CD14-positive monocyte (primary cell): Measurements from ENCODE around the gene ZIM2. TPM values are rescaled to one million over a fixed set of nuclear protein-coding genes. Genes with fewer than 3 reads are reported as not detected.

Source experiments
- DNase-seq, 3 donors: peaks; one replicate each; pipeline ENCODE4 v3.0.0-alpha.2; 2011 to 2022
- H2AFZ ChIP-seq: 2 replicates; pipeline ENCODE4 v1.6.0; 2012; ENCODE audit warnings: mild to moderate bottlenecking, low read depth, low read length, inconsistent platforms; ENCODE audit not compliant: insufficient read depth, poor library complexity, severe bottlenecking
- H3K27ac ChIP-seq, 2 donors: 1 replicate in 1 of 2; 2 replicates in 1 of 2; pipeline ENCODE4 v1.5.1; 2012 to 2013; ENCODE audit warnings: low read length in 2 of 2, control low read depth in 1 of 2, inconsistent platforms in 1 of 2, low read depth in 1 of 2, mild to moderate bottlenecking in 1 of 2
- H3K27me3 ChIP-seq, 2 donors: one replicate each; pipeline versions ENCODE4 v1.6.0 to v1.6.1; 2011 to 2013; ENCODE audit warnings: low read length in 2 of 2; ENCODE audit not compliant: control insufficient read depth in 2 of 2, insufficient read depth in 2 of 2
- H3K36me3 ChIP-seq, 2 donors: replicated peaks in 1 of 2; 1 replicate in 1 of 2; 2 replicates in 1 of 2; pipeline versions ENCODE4 v1.5.1 to v1.6.1; 2012 to 2013; ENCODE audit warnings: low read length in 2 of 2, control low read depth in 1 of 2, inconsistent platforms in 1 of 2, mild to moderate bottlenecking in 1 of 2; ENCODE audit not compliant: insufficient read depth in 2 of 2, control insufficient read depth in 1 of 2
- H3K4me1 ChIP-seq, 2 donors: 1 replicate in 1 of 2; 2 replicates in 1 of 2; pipeline versions ENCODE4 v1.5.1 to v1.6.1; 2012 to 2013; ENCODE audit warnings: low read length in 2 of 2, control low read depth in 1 of 2, inconsistent platforms in 1 of 2, mild to moderate bottlenecking in 1 of 2, moderate library complexity in 1 of 2; ENCODE audit not compliant: insufficient read depth in 2 of 2, control insufficient read depth in 1 of 2
- H3K4me2 ChIP-seq: replicated peaks from 2 replicates; pipeline ENCODE3; 2012; ENCODE audit warnings: low read length, moderate library complexity, mild to moderate bottlenecking; ENCODE audit not compliant: poor library complexity, severe bottlenecking; ENCODE audit errors: extremely low read depth
- H3K4me3 ChIP-seq, 3 experiments: fragments of 200-600 bp in 1 of 3; sonication (generic) in 1 of 3; replicated peaks in 1 of 3; 1 replicate in 2 of 3; 2 replicates in 1 of 3; pipeline ENCODE4 v1.5.1; 2011 to 2013; ENCODE audit warnings: low read length in 3 of 3, mild to moderate bottlenecking in 3 of 3, control low read depth in 2 of 3, low read depth in 2 of 3, inconsistent platforms in 1 of 3, moderate library complexity in 1 of 3
- H3K79me2 ChIP-seq: 2 replicates; pipeline ENCODE4 v1.6.0; 2012; ENCODE audit warnings: mild to moderate bottlenecking, control low read depth, inconsistent platforms, low read length, moderate library complexity; ENCODE audit not compliant: insufficient read depth
- H3K9ac ChIP-seq: 2 replicates; pipeline ENCODE4 v1.6.0; 2017; ENCODE audit warnings: low read length, mild to moderate bottlenecking; ENCODE audit not compliant: insufficient read depth, poor library complexity, severe bottlenecking
- H3K9me3 ChIP-seq, 2 donors: replicated peaks in 1 of 2; 1 replicate in 1 of 2; 2 replicates in 1 of 2; pipeline versions ENCODE4 v1.5.1 to v1.6.1; 2012 to 2013; ENCODE audit warnings: low read length in 2 of 2, control low read depth in 1 of 2; ENCODE audit not compliant: control insufficient read depth in 1 of 2, insufficient read depth in 1 of 2
- H4K20me1 ChIP-seq: 2 replicates; pipeline ENCODE4 v1.6.0; 2012; ENCODE audit warnings: mild to moderate bottlenecking, low read length, control low read depth, moderate library complexity; ENCODE audit not compliant: insufficient read depth
- H3K27ac Mint-ChIP-seq, 7 donors: one replicate each; pipeline ENCODE4 v1.8.0; 2020; ENCODE audit warnings: mild to moderate bottlenecking in 7 of 7, mixed read lengths in 7 of 7, moderate library complexity in 6 of 7, inconsistent platforms in 2 of 7
- H3K27me3 Mint-ChIP-seq, 3 donors: one replicate each; pipeline ENCODE4 v1.8.0; 2021 to 2022; ENCODE audit warnings: low read depth in 3 of 3, mild to moderate bottlenecking in 3 of 3, mixed read lengths in 3 of 3, moderate library complexity in 3 of 3, inconsistent platforms in 1 of 3
- H3K36me3 Mint-ChIP-seq, 2 donors: one replicate each; pipeline ENCODE4 v1.8.0; 2020; ENCODE audit warnings: mixed read lengths in 2 of 2, inconsistent platforms in 1 of 2, mild to moderate bottlenecking in 1 of 2
- H3K4me1 Mint-ChIP-seq: one replicate; pipeline ENCODE4 v1.8.0; 2020; ENCODE audit warnings: mild to moderate bottlenecking, mixed read lengths
- H3K4me3 Mint-ChIP-seq, 2 donors: one replicate each; pipeline ENCODE4 v1.8.0; 2020; ENCODE audit warnings: mild to moderate bottlenecking in 2 of 2, mixed read lengths in 2 of 2, moderate library complexity in 1 of 2
- H3K9me3 Mint-ChIP-seq, 7 donors: one replicate each; pipeline ENCODE4 v1.8.0; 2020 to 2022; ENCODE audit warnings: mixed read lengths in 7 of 7, mild to moderate bottlenecking in 6 of 7, moderate library complexity in 6 of 7, inconsistent platforms in 2 of 7
- WGBS: methylation state at CpG from one replicate; pipeline ENCODE4 v1.1.5; 2013; ENCODE audit warnings: missing lambda C conversion rate; ENCODE audit not compliant: insufficient coverage; 5-methylcytosine and 5-hydroxymethylcytosine counted together
- intact Hi-C, 2 donors: fragments of 100-400 bp; cut with micrococcal nuclease; formaldehyde crosslinking; loops; one replicate each; pipeline versions ENCODE4 v1.15.0 to v1.15.1; 2023
- polyA plus RNA-seq, 3 donors: library from polyadenylated mRNA; depleted of rRNA in 1 of 3; unstranded in 2 of 3; stranded (reverse) in 1 of 3; fragments of 300-500 nt in 2 of 3; fragments of >200 nt in 1 of 3; fragmentation: Illumina TruSeq in 2 of 3; gene quantifications; 1 replicate in 2 of 3; 2 replicates in 1 of 3; pipeline ENCODE4 v1.2.3, GENCODE V29; 2012 to 2021
- TF ChIP-seq, protein P1 (sequence below): fragments of 200-600 bp; IDR thresholded peaks from one replicate; pipeline ENCODE4 v1.8.0; 2022; ENCODE audit warnings: antibody characterized with exemption, mild to moderate bottlenecking

The ZIM2 gene
- polyA plus RNA-seq, 3 donors, result not detected

GRCh38 chr19:56813531-56813930 is 27.0 kb downstream of the ZIM2 start:
- intact Hi-C loops, result no loop called here
- Histone ChIP-seq H3K79me2 (no peaks in the 10 kb centered on the region), H3K27ac (no peak overlapping the region), H3K9ac (no peak overlapping the region), H2AFZ (no peak overlapping the region), H3K36me3 (no peaks in the 10 kb centered on the region), H4K20me1 (no peaks in the 10 kb centered on the region), H3K4me1 (no peaks in the 10 kb centered on the region), H3K9me3 (peaks cover 60 to 65% of the 10 kb centered on the region in 2 donors), H3K4me3 (no peak overlapping the region), H3K4me2 (no peak overlapping the region), H3K27me3 (no peaks in the 10 kb centered on the region)
- Mint-ChIP-seq H3K27me3 (no peaks in the 10 kb centered on the region), H3K36me3 (no peaks in the 10 kb centered on the region), H3K4me1 (no peaks in the 10 kb centered on the region), H3K4me3 (no peak overlapping the region), H3K9me3 (peaks cover 27 to 59% (median 47%) of the 10 kb centered on the region in 7 donors), H3K27ac (no peak overlapping the region)
- DNase-seq, result no peak
- TF ChIP-seq, protein P1, sequence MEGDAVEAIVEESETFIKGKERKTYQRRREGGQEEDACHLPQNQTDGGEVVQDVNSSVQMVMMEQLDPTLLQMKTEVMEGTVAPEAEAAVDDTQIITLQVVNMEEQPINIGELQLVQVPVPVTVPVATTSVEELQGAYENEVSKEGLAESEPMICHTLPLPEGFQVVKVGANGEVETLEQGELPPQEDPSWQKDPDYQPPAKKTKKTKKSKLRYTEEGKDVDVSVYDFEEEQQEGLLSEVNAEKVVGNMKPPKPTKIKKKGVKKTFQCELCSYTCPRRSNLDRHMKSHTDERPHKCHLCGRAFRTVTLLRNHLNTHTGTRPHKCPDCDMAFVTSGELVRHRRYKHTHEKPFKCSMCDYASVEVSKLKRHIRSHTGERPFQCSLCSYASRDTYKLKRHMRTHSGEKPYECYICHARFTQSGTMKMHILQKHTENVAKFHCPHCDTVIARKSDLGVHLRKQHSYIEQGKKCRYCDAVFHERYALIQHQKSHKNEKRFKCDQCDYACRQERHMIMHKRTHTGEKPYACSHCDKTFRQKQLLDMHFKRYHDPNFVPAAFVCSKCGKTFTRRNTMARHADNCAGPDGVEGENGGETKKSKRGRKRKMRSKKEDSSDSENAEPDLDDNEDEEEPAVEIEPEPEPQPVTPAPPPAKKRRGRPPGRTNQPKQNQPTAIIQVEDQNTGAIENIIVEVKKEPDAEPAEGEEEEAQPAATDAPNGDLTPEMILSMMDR, result no peak
- WGBS, result 92% methylated on average over 5 of the region's 5 CpGs

DNA sequence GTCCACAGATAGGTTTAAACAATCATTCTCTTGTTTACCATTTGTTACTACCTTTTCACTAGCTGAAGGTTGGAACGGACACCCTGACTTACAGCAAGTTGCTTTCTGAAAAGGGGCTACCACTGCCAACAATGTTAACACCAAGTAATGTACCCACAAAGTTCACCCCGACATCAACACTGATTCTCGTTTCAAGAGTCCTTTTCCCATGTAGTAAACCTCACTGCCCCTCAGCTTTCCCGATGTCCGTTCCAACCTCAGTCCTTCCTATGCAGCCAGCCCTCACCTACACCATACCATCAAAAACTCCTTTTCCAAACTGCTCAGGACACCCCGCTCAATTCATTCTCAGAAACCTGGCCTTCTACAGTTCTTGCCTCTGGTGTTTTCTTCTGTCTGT is 29.0 kb downstream of the ZIM2 start:
- peaks cover 20 to 63% (median 43%) of the 10 kb centered on the region in 7 donors for H3K9me3 Mint-ChIP-seq

More for the DNA sequence above, 29.0 kb downstream of the ZIM2 start:
- no peak for DNase-seq
- Mint-ChIP-seq H3K4me1 (no peaks in the 10 kb centered on the region), H3K4me3 (no peak overlapping the region), H3K27me3 (no peaks in the 10 kb centered on the region), H3K36me3 (no peaks in the 10 kb centered on the region), H3K27ac (no peak overlapping the region)
- WGBS, result 76% methylated on average over 5 of the region's 6 CpGs
- Histone ChIP-seq H3K79me2 (no peaks in the 10 kb centered on the region), H4K20me1 (no peaks in the 10 kb centered on the region), H3K4me1 (no peaks in the 10 kb centered on the region), H2AFZ (no peak overlapping the region), H3K27ac (no peak overlapping the region), H3K4me3 (no peak overlapping the region), H3K9me3 (peaks cover 56 to 65% of the 10 kb centered on the region in 2 donors), H3K9ac (no peak overlapping the region), H3K27me3 (no peaks in the 10 kb centered on the region), H3K36me3 (no peaks in the 10 kb centered on the region), H3K4me2 (no peak overlapping the region)
- intact Hi-C loops, result no loop called here
- TF ChIP-seq, protein P1, result no peak
